Activated gamma-delta T cell treated with anti-CD3 and anti-CD28 coated beads, Interleukin-2, amount 50 U/mL, for 16 hours (primary cell): Measurements from ENCODE around the gene MSL3B.

Experiments used
- DNase-seq: peaks from one replicate; pipeline ENCODE4 v3.0.0-alpha.2; 2020; ENCODE audit warnings: low read depth

MSL3B gene

DNA sequence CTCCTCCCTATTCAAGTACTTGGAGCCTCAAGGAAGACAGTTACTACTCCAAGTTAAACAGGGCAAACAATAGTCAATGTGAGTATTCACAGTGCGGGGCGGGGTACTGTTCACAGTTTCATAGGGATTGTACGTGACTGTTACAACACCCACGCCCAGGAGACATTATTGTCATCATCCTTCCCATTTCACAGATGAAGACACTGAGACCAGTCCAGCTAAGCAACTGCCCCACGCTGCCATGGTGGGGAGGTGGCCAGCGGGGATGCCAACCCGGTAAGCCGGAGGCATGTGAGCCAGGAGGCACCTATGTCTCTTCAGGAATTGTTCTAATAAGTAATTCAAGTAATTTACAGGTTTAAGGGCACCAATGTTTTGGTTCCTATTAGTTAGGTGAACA lies 14.8 kb downstream of the MSL3B start:
- no peak for DNase-seq

GRCh38 chr2:233852056-233852455 lies 16.1 kb downstream of the MSL3B start:
- DNase-seq, result no peak

- DNase-seq, result no peak
Observed at GRCh38 chr2:233851169-233851568, 17.0 kb downstream of the MSL3B start.

- no peak for DNase-seq
Observed at GRCh38 chr2:233850745-233851144, 17.4 kb downstream of the MSL3B start.

- no peak for DNase-seq
Observed at GRCh38 chr2:233849607-233850271, 18.4 kb downstream of the MSL3B start.

GRCh38 chr2:233848276-233848675 lies 19.9 kb downstream of the MSL3B start:
- no peak for DNase-seq

- no peak for DNase-seq
Observed at GRCh38 chr2:233847248-233847898, 20.8 kb downstream of the MSL3B start.

GRCh38 chr2:233846387-233847247 lies 21.6 kb downstream of the MSL3B start:
- DNase-seq, result no peak

DNA sequence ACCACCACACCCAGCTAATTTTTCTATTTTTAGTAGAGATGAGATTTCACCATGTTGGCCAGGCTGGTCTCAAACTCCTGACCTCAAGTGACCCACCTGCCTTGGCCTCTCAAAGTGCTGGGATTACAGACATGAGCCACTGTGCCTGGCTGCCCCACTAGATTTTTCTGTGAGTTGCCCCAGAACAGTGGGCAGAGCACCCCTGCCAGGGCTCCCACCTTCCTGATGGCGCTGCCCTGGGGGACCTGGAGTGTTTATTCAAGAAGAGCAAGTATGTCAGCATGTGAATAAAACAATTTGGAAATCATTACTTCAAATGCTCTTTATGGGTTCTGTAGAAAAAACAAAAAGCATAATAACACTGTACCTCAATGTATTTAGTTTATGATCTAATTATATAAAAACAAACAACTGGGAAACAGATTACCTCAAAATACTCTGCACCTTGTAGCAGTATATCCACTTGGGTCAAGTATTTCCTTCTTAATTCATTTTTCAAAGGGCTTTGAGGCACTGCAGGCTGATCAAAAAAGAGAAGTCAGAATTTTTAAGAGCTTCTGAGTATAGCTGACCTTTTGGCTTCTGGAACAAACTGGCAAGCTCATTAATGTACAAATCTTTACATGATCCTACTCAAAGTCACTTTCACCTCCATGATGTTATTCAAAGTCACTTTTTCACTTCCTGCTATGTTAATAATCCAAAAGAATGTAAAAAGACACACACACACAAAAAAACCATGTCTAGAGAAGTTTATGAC lies 22.7 kb downstream of the MSL3B start:
- DNase-seq, result no peak

GRCh38 chr2:233844836-233845235 lies 23.4 kb downstream of the MSL3B start:
- DNase-seq, result no peak

DNA sequence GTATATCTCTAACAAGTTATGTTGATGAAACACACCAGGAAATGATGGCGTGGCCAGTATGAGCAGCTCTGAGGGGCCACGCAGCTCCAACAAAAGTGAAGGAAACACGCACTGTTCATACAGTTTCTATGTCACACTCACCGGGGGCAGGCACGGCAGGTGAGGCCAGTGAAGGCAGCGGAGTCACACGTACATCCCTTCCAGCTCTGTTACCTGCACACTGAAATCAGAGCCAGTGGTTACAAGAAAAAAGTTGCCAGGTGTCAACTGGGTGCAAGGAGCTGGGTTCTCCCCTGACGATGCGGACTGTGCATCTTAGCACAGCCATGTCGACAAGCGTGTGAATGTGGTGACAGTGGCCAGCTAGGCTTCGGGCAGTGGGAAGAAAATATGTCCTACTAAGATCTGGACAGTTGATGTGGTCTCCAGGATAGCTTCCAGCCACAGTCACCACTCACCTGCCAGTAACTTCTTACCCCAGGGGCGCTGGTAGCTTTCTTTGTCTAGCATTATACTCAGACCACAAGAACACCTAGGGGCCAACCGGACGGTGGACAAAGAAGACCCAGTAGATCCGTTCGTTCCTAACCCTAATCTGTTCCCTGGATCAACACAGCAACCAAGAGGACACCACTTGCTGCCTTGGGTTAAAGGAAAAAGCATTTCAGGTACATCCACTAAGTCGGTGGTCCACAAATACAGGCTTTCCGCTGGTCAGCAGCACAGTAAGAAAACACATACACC lies 23.9 kb downstream of the MSL3B start:
- DNase-seq, result no peak

DNA sequence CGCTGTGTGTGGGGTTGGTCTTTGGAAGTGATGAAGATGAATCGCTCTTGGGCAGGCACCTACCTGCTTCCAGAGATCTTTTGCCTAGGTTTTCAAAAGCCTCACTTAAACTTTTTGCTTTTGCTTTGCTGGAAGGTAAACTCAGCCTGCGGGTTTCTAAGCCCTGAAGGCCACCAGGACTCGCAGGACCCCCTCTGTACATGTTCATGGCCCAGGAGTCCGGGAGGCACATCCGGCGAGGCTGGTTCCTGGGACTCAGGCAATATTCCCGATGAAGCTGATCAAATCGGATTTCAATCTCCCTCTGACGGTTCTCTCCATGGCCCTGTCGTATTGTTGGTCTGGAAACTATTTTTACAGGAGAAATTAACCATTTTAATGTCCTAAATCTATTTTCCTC lies 27.0 kb downstream of the MSL3B start:
- no peak for DNase-seq

DNA sequence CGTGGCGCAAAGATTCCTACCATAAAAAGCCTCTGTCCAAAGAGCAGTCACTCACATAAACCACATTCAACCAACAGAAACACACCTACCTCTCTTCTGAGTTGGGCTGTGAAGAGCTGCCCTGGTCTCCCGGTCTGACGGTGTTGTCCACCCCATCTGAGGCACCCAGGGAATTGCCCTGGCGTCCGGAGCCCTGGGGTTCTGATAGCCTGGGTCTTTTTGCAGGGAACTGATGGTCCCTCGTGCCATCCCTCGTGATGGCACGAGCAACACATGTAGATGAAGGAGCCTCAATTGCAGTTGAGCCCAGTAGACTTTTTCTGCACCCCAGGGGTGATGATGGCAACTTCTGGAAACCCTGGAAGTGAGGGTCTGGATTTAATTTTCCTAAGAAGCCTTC lies 27.7 kb downstream of the MSL3B start:
- no peak for DNase-seq

DNA sequence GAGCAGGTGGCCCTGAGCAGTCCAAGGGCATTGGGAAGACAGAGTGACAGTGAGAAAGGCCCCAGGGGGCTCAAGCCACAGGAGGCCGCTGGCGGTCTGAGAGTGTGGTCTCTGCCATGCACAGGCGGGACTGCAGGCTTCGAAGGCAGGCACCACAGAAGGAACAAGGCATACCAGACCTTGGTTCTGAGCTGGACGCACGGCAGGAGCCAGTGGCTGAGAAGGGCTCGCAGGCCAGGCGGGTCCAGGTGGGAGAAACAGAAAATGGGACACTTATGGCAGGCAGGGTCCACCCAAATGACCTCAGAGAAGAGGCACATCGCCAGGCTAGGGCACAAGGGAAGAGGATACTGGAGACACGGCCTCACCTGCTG lies 28.8 kb downstream of the MSL3B start:
- no peak for DNase-seq

DNA sequence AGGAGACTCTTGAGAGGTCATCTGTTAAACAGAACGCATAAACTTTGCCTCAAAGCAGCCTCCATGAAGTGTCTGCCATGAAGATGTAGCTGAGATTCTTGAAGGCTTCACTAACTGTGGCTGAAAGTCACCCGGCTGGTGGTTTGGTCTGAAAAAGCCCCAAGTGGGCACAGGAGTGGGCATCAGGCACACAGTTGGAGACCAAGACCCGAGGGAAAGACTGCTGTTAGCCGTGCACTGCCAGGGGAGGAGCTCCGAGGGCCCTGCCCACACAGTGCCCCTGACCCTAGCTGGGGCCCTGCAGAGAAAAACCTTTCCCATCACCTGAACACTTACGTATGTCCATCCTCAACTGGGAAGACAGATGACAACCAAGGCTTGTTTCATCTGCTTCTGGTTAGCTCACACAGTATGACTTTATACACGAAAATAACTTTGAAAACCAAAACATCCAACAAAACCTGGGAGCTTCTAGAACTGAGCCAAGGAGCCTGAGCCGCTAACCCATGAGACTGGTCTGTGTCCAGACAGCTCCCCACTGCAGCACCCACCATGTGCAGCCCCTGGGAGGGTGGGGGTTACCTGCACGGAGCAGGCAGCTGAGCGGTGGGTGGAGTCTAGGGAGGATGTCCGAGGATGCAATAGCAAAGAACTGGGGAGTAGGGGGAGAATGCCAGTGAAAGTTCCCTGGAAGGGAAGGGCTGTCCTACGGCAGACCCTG lies 29.3 kb downstream of the MSL3B start:
- no peak for DNase-seq

GRCh38 chr2:233838251-233838650 lies 29.9 kb downstream of the MSL3B start:
- DNase-seq, result no peak

- no peak for DNase-seq
Observed at GRCh38 chr2:233837694-233838229, 30.4 kb downstream of the MSL3B start.

- DNase-seq, result no peak
Observed at GRCh38 chr2:233836359-233836758, 31.8 kb downstream of the MSL3B start.

- no peak for DNase-seq
Observed at GRCh38 chr2:233835230-233836186, 32.7 kb downstream of the MSL3B start.

- DNase-seq, result no peak
Observed at GRCh38 chr2:233833345-233833744, 34.8 kb downstream of the MSL3B start.
